ENCODE data around the gene MSGN1.

MSGN1 gene, protein sequence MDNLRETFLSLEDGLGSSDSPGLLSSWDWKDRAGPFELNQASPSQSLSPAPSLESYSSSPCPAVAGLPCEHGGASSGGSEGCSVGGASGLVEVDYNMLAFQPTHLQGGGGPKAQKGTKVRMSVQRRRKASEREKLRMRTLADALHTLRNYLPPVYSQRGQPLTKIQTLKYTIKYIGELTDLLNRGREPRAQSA

DNA sequence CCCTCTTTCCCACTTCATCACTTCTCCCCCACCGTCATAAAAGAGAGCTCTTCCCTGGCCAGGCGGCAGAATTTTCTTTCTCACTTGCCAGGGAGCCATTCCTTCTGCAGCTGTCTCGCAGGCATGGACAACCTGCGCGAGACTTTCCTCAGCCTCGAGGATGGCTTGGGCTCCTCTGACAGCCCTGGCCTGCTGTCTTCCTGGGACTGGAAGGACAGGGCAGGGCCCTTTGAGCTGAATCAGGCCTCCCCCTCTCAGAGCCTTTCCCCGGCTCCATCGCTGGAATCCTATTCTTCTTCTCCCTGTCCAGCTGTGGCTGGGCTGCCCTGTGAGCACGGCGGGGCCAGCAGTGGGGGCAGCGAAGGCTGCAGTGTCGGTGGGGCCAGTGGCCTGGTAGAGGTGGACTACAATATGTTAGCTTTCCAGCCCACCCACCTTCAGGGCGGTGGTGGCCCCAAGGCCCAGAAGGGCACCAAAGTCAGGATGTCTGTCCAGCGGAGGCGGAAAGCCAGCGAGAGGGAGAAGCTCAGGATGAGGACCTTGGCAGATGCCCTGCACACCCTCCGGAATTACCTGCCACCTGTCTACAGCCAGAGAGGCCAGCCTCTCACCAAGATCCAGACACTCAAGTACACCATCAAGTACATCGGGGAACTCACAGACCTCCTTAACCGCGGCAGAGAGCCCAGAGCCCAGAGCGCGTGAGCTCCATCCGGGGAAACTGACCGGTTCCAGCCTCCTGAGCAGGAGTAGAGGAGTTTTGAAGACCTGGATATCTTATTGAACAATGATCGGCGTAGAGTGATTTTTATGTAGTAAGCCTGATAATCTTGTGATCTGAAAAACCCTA, at the start of gene MSGN1:
Gene MSGN1, plus strand, starts transcription at position 65 of the 850 bp plus-strand sequence. Its CDS starts 59 bp downstream, at position 124.
- DNase-seq (ENCODE audit: low spot score): no peak

GRCh38 chr2:17768894-17769293, 47.4 kb upstream of the MSGN1 start:
- DNase-seq (ENCODE audit: low spot score): no peak

DNA sequence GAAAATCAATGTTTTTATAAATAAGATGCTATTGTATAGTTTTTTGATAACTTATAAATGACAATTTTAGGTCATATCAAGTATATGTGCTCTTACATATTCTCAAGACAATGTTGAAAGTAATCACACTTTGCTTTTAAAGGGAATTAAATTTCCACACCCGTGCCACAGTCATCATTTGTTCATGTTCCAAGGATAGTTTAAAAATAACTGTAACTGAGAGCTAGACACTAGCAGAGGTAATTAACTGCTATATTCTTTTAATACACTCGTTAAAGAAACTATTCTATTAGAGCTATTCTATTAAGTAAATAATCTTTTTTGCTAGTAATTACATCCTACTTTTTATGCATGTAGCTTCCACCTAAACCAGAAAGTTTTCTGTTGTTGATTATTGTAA, 44.3 kb upstream of the MSGN1 start:
- no peak for DNase-seq (ENCODE audit: low spot score)

- DNase-seq (ENCODE audit: low spot score): no peak
Measured at GRCh38 chr2:17772532-17772931, 43.7 kb upstream of the MSGN1 start.

GRCh38 chr2:17780546-17780945, 35.7 kb upstream of the MSGN1 start:
- DNase-seq (ENCODE audit: low spot score): no peak

- no peak for DNase-seq (ENCODE audit: low spot score)
Measured at GRCh38 chr2:17781482-17781881, 34.8 kb upstream of the MSGN1 start.

DNA sequence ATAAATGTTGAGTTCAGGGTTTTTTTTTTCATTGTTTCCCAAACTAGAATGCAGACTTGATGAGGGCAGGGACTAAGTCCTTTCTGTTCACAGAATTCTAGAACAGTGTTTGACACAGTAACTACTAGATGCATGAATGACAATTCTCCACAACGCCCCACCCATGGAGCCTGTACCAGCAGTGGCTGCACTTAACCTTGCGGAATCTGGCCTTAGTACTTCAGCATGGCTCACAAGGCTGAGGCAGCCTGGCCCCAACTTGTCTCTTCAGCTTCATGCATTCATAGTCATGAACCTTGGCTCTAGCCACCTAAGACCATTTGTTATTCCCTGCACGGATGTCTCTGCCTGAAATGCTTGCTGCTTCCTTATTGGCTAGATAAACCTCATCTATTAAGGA, 29.5 kb upstream of the MSGN1 start:
- DNase-seq (ENCODE audit: low spot score): no peak

- no peak for DNase-seq (ENCODE audit: low spot score)
Measured at GRCh38 chr2:17788773-17789172, 27.5 kb upstream of the MSGN1 start.

DNA sequence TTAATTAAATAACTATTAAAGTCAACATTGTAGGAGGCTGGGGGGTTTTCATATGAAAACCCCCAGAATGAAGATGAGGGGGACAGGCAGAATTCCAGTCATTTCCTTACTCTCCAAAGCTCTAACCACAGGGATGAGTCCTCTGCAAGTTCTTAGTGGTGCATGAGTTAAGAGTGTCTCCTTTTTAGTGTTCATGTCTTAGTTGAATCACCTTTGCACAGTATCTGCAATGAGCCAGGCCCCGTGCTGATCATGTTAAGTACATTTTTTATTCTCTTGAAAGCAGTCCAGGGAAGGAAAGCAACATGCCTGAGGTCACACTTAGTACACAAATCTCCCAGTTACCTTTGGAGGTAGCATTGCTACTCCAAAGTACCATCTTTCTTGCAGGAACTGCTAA, 25.7 kb upstream of the MSGN1 start:
- no peak for DNase-seq (ENCODE audit: low spot score)

- DNase-seq (ENCODE audit: low spot score): no peak
Measured at GRCh38 chr2:17791121-17791816, 25.0 kb upstream of the MSGN1 start.

- no peak for DNase-seq (ENCODE audit: low spot score)
Measured at GRCh38 chr2:17791817-17792130, 24.5 kb upstream of the MSGN1 start.

- DNase-seq (ENCODE audit: low spot score): no peak
Measured at GRCh38 chr2:17792515-17792914, 23.7 kb upstream of the MSGN1 start.

DNA sequence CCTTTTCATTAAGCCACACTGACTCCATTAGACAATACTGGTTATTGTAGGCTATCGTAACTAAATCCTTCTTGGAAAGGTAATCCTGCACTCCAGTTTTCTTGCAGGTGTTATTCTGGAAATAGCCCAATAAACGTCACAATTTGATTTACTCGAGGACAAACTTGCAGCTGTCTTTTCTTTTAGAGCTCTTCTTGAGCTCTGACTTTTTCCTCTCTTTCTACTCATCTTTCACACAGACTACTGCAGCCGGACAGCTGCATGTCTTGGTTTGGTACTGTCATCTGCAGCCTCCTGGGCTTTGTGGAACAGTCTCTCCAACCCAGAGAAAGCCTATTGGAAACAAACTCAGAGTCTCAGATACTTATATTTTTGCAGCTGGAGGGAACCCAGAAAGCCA, 23.0 kb upstream of the MSGN1 start:
- DNase-seq (ENCODE audit: low spot score): no peak

- DNase-seq (ENCODE audit: low spot score): no peak
Measured at GRCh38 chr2:17793803-17794354, 22.4 kb upstream of the MSGN1 start.

- DNase-seq (ENCODE audit: low spot score): no peak
Measured at GRCh38 chr2:17795309-17795708, 21.0 kb upstream of the MSGN1 start.

GRCh38 chr2:17798338-17798737, 17.9 kb upstream of the MSGN1 start:
- DNase-seq (ENCODE audit: low spot score): no peak

- no peak for DNase-seq (ENCODE audit: low spot score)
Measured at GRCh38 chr2:17799301-17800120, 16.7 kb upstream of the MSGN1 start.

DNA sequence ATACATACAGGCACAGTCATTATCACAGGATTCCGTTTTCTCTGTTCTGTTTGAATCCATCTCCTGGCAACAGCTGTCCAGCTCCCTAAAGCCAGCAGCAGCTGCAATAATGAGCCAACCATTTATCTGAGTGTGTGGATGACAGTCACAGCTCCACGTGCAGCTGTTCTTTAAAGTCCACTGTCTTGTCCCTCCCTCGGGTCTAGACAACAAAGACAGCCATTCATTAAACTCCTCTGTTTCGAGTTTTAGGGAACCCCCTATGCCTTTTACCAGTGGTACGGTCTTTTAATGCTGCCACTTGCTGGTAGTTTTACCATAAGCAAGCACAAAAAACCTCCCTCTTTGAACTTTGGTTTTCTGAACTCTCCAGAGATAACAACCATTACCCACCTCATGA, 16.0 kb upstream of the MSGN1 start:
- no peak for DNase-seq (ENCODE audit: low spot score)

DNA sequence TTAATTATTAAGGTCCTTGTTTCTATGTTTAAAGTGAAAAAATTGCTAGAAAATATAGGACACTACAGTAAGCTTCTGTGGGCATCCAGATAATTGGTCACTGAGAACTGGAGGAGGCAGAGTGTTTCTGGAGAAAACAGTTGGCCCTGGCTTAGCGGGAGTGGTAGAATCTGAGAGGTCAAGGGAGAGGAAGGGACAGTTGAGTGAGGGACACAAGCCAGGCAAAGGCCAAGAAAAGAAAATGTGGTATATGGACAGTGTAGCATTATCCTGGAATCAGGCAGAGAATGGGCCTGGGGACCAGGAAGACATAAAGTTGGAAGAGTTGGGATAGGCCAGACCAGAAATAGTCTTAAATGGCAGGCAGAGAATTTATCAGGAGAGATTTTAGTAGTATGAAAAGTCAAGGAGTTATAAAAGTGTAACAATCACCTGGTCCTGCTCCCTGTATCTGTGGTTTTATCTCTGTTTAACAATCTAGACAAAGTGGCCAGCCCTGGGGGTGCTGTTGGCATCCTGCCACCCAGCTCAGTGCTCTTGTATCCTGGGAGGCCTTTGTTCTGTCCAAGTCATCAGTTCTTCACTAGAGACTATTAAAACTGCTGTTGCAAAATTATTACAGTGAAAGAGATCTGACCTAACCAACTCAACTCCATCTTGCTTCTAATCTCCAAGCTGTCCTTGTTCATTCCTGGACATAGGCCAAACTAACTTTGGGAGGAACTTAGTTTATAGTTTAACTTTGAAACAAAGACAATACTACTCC, 15.4 kb upstream of the MSGN1 start:
- no peak for DNase-seq (ENCODE audit: low spot score)

- no peak for DNase-seq (ENCODE audit: low spot score)
Measured at GRCh38 chr2:17803497-17803896, 12.8 kb upstream of the MSGN1 start.

DNA sequence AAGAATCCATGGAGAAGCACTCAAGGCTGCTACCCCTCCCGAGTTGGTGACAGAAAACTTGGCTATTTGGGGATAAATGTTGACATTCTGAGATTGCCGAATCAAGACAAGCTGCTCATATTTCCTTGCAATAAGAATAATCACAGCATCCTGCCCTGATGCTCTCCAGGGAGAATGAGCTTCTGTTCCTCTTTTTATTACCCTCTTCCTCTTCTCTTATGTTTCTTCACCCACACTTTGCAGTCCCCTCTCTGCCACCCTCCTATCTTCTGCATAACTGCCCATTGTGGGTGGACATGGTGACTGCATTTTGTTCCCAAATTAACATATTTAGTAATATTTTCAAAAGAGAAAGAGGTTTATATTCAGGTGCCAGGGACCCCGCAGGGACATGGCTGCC, 11.9 kb upstream of the MSGN1 start:
- no peak for DNase-seq (ENCODE audit: low spot score)
